Measurements from ENCODE around the gene CLEC11A. TPM values are rescaled to one million over a fixed set of nuclear protein-coding genes. Genes with fewer than 3 reads are reported as not detected.

The CLEC11A gene
- total and polyA plus RNA-seq, 9 of the 15 experiments (the other 6 are each of a cell fraction or from before 2014, with no cell fraction given): 0.39 to 43.9 (median 3.4) TPM

GRCh38 chr19:50741179-50741933, 18.2 kb downstream of the CLEC11A start (continued):
- TF ChIP-seq MLX (CRISPR knock-in tag; conservative IDR thresholded peaks at IDR 0.05): no peak
- no peak for TF ChIP-seq CUX1 (CRISPR knock-in tag; IDR thresholded peaks at IDR 0.05)
- TF ChIP-seq CREM (IDR thresholded peaks at IDR 0.05; ENCODE audit: low read depth): no peak; the same call in 1 of the 2 replicates
- no peak for TF ChIP-seq ZEB2 (IDR thresholded peaks at IDR 0.05)
- no peak for TF ChIP-seq BDP1 (IDR thresholded peaks at IDR 0.05; ENCODE audit: insufficient read depth, insufficient read length)
- TF ChIP-seq ZBTB7A (IDR thresholded peaks at IDR 0.05; ENCODE audit: borderline replicate concordance, control insufficient read depth, low read depth, low read length): peak; percentile 40; the same call in 1 of the 2 replicates
- TF ChIP-seq HMGN3 (IDR thresholded peaks at IDR 0.05; ENCODE audit: borderline replicate concordance, extremely low read depth, insufficient read length, low read depth, low read length): peak; percentile 34
- TF ChIP-seq ATF3 (IDR thresholded peaks at IDR 0.05): peak; percentile 11; the same call in 1 of the 2 replicates
- TF ChIP-seq ATF3 (CRISPR knock-in tag; conservative IDR thresholded peaks at IDR 0.05): no peak
- peak in 1 of 2 experiments; percentile 50; a peak in 1 of 4 replicates for TF ChIP-seq ZMIZ1 (IDR thresholded peaks at IDR 0.05; ENCODE audit: low read depth in 2 of 2, low read length in 2 of 2)
- no peak for TF ChIP-seq DACH1 (IDR thresholded peaks at IDR 0.05; ENCODE audit: partially characterized antibody)
- no peak for TF ChIP-seq XRCC3 (IDR thresholded peaks at IDR 0.05)
- TF ChIP-seq PRPF4 (IDR thresholded peaks at IDR 0.05; ENCODE audit: insufficient read depth, low read depth, low read length, poor library complexity, severe bottlenecking): no peak
- peak; percentile 44 for TF ChIP-seq VEZF1 (CRISPR knock-in tag; IDR thresholded peaks at IDR 0.05)
